HG02678 (cell line): Measurements from ENCODE around the gene CREB3L2.
"Not testable (repeated sequence)": the region's sequence is repeated elsewhere in the genome, so short reads cannot be mapped to it uniquely, and the experiment has no call there.

Experiments
- ATAC-seq: cut with Tn5 transposase; IDR thresholded peaks from one replicate; pipeline ENCODE4 v1.9.1; 2021; ENCODE audit warnings: mild to moderate bottlenecking, moderate library complexity; ENCODE audit not compliant: unreplicated experiment

CREB3L2 gene

GRCh38 chr7:137908106-137908505, 93.8 kb downstream of the CREB3L2 start:
- no peak for ATAC-seq

GRCh38 chr7:137906636-137907035, 95.2 kb downstream of the CREB3L2 start:
- not testable (repeated sequence) for ATAC-seq

GRCh38 chr7:137904833-137905232, 97.1 kb downstream of the CREB3L2 start:
- no peak for ATAC-seq

GRCh38 chr7:137903382-137904169, 98.3 kb downstream of the CREB3L2 start:
- ATAC-seq, result peak; percentile 66

- no peak for ATAC-seq
Measured at GRCh38 chr7:137900137-137900536, 101.7 kb downstream of the CREB3L2 start.

- ATAC-seq, result peak; percentile 71
Measured at GRCh38 chr7:137898839-137899721, 102.8 kb downstream of the CREB3L2 start.

- peak; percentile 70 for ATAC-seq
Measured at GRCh38 chr7:137895301-137896221, 106.3 kb downstream of the CREB3L2 start.

- ATAC-seq, result no peak
Measured at GRCh38 chr7:137893143-137893742, 108.6 kb downstream of the CREB3L2 start.

- no peak for ATAC-seq
Measured at GRCh38 chr7:137891016-137891655, 110.8 kb downstream of the CREB3L2 start.

- no peak for ATAC-seq
Measured at GRCh38 chr7:137890449-137890921, 111.4 kb downstream of the CREB3L2 start.

- ATAC-seq, result no peak
Measured at GRCh38 chr7:137888241-137888640, 113.6 kb downstream of the CREB3L2 start.

- ATAC-seq, result no peak
Measured at GRCh38 chr7:137886746-137887145, 115.1 kb downstream of the CREB3L2 start.

GRCh38 chr7:137886281-137886680, 115.6 kb downstream of the CREB3L2 start:
- ATAC-seq, result no peak

- no peak for ATAC-seq
Measured at GRCh38 chr7:137885678-137886077, 116.2 kb downstream of the CREB3L2 start.

- no peak for ATAC-seq
Measured at GRCh38 chr7:137882806-137883205, 119.1 kb downstream of the CREB3L2 start.

- ATAC-seq, result peak; percentile 83
Measured at GRCh38 chr7:137882261-137882668, 119.6 kb downstream of the CREB3L2 start.

GRCh38 chr7:137881607-137882260, 120.2 kb downstream of the CREB3L2 start:
- ATAC-seq, result no peak

GRCh38 chr7:137880432-137880831, 121.5 kb downstream of the CREB3L2 start:
- ATAC-seq, result no peak
